ENCODE measurements around the gene SLC39A11.
"Not testable (repeated sequence)": the region's sequence is repeated elsewhere in the genome, so short reads cannot be mapped to it uniquely, and the experiment has no call there.

Gene SLC39A11

DNA sequence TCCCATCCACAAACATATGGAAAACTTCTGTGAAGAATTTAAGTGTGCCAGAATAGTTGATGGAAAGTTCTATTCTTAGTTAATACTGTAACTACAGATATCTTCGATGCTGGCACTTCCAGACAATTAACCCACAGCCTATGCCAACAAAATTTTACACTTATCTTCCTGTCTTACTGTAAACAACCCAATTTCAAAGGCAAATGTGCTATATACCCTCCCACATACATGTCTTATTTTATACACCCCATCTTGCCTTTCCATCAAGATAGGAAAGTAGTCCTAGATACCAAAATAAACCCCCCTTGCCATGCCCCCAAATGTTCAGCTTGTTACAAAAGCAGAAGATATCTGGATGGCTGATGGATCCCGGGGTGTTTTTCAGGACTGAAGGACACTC, 306.3 kb downstream of the SLC39A11 start:
- DNase-seq (ENCODE audit: low read depth in 2 of 2), result no peak

DNA sequence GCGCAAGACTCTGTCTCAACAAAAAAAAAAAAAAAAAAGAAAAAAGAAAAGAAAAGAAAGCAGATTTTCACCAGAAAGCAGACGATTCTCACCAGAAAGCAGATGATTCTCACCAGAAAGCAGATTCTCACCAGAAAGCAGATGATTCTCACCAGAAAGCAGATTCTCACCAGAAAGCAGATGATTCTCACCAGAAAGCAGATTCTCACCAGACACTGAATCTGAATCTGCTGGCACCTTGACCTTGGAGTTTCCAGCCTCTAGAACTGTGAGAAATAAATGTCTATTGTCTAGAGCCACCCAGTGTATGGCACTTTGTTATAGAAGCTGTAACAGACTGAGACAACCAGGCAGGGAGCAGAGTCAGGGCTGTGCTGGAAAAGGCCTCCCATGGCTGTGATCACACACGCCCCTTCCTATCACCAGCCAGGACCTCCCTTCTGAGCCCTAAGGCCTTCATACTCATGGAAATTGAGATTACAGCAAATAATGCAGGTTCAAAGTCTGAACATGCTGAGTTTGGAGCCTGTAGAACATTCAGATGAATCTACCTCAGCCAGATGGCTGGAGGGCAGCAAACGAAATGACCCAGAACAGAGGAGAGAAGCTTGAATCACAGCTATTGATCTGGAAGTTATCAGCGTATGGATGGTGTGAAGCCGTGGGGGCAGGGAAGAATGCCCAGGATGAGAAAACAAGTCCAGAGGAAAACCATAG, 309.3 kb downstream of the SLC39A11 start:
- DNase-seq (ENCODE audit: low read depth in 2 of 2), result no peak

DNA sequence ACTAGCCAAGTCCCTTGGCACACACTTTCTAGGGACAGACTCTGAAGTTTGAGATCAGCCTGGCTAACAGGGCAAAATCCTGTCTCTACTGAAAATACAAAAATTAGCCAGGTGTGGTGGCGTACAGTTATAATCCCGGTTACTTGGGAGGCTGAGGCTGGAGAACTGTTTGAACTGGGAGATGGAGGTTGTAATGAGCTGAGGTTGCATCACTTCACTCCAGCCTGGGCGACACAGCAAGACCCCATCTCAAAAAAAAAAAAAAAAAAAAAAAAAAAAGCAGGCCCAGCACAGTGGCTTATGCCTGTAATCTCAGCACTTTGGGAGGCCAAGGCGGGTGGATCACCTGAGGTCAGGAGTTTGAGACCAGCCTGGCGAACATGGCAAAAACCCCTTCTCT, 310.1 kb downstream of the SLC39A11 start:
- DNase-seq (ENCODE audit: low read depth in 2 of 2), result not testable (repeated sequence)

DNA sequence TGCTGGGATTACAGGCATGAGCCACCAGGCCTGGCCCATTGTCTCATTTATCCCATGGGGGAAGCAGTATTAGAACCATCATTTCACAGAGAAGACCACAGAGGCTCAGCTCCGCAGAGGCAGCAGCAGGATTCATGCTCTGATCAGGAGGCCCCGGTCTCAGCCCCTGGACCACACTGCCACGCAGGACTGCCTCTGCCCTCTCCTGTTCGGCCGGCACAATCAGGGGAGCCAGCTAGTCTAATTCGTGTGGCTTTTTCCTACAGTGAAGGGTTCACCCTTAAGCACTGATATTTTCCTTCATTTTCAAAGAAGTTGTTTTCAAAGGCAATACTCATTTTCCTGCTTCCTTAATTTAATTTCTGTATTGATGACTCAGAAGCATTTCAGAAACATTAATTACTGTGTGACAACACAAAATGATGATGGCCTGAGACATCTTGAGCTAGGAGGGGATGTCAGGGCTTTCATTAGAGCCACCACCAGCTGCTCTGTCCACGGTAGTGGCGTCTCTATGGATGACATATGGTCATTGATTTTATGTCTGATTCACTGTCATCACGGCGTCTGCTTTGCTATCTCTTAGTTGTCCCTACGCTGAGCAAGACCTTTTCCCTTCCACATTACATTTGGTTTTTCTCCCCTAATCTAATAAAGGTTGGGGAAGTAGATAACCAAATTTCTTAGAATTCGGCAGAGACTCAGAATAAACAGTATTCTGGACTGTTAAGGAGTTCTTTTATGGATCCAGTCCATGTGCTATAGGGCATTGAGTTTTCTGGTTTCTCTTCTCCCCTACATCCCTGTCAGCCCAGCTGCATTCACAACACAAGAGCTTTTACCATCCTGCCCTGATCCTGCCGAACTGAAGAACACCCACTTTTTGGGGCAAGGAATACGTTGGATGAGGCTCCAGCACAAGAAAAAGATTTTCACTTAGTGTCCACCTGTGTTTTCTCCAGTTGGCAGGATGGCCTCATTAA, 314.0 kb downstream of the SLC39A11 start:
- DNase-seq (ENCODE audit: low read depth in 2 of 2), result no peak

DNA sequence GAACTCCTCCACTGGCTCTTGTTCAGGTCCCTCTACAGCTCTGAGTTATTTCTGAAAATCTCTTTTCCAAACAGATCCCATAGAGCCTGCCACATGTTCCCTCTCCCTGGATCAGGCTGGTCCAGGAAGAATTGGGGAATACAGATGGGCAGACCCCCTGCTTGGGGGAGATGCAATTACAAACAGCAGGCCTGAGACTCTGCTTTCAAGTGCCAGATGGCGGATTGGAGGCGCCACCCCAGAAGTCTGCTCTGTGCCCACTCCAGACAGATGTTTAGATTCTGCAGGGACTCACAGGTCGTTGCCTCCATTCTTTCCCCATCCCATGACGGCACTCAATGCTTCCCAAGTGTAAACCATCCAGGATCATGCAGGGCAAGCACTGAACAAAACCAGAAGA, 316.6 kb downstream of the SLC39A11 start:
- DNase-seq (ENCODE audit: low read depth in 2 of 2), result no peak

DNA sequence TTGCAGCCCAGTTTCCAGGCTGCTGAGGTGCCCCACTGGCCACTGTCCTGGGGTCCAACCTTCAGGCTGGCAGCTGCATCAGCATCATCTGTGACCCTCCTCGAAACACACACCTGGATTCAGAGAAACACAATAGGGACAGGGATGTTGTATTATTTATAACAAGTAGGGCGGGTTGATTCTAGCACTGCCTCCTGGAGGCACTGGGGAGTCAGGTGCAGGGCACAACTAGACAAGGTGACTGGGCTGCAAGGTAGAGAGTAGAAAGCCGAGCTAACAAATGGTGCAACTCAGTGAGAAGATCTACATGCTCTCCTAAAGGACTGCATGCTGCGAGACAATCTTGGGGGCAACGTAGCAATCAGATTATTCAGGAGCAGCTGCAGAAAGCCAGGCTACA, 317.3 kb downstream of the SLC39A11 start:
- no peak for DNase-seq (ENCODE audit: low read depth in 2 of 2)

DNA sequence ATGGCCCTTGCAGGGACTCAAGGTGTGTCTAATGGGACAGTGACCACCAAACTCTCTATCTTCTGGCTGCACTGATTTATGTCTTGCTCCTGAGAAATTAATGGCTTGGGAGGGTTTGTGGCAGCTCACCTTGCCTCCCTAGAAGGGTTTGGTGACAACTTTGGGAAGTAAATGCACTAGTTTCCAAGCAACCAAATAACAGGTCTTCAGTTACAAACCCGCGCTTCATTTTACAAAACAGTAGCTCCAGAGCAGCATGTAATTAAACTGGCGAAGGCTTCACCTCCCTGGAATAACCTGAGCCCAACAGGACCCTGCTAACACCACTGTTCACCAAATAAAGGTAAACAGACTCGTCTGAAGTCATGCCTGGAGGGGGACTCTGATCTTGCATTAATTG, 318.3 kb downstream of the SLC39A11 start:
- DNase-seq (ENCODE audit: low read depth in 2 of 2), result no peak

DNA sequence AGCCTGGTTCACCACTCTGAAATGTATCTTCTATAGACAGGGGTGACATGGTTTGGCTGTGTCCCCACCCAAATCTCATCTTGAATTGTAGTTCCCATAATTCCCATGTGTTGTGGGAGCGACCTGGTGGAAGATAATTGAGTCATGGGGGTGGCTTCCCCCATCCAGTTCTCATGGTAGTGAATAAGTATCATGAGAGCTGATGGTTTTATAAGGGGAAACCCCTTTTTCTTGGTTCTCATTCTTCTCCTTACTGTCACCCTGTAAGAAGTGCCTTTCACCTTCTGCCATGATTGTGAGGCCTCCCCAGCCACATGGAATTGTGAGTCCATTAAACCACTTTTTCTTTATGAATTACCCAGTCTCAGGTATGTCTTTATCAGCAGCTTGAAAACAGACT, 319.3 kb downstream of the SLC39A11 start:
- not testable (repeated sequence) for DNase-seq (ENCODE audit: low read depth in 2 of 2)

DNA sequence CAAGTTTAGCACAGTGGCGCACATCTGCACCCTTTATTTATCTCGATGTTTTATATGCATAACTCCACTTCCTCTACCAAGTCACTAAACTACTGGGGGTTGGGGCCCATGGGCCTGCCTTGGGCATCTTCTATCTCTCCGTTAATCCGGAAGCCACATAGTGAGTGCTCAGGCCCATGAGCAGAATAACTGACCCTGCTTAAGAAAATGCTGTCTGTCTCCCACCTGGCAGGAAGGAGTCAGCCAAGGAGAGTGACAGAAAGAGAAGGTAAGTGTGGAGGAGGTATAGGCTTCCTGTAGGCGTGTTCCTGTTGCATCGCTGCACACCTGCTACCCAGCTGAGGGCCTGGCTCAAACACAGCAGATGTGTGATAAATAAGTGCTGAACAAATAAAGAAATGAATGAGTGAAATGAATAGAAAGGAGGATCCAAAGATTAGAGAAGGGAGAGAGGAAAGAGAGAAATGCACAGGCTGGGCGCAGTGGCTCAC, 320.1 kb downstream of the SLC39A11 start:
- DNase-seq (ENCODE audit: low read depth in 2 of 2), result no peak

DNA sequence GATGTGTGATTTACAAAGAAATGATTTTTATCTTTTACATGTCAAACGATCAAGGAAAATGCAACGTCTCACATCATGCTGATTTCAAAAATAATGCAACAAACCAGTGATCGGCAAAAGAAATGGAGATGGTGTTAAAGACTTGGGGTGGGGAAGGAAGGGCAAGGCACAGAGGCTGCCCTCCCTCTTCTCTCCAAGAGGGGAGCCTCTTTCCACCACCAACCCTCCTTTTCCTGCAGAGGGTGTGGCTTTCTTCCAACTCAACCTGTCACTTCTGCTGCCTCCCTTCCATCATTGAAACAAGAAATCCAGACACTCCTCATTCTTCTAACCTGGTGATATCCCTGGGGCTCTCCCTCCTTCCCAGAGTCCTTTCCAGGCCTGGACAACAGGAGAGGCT, 320.8 kb downstream of the SLC39A11 start:
- no peak for DNase-seq (ENCODE audit: low read depth in 2 of 2)

DNA sequence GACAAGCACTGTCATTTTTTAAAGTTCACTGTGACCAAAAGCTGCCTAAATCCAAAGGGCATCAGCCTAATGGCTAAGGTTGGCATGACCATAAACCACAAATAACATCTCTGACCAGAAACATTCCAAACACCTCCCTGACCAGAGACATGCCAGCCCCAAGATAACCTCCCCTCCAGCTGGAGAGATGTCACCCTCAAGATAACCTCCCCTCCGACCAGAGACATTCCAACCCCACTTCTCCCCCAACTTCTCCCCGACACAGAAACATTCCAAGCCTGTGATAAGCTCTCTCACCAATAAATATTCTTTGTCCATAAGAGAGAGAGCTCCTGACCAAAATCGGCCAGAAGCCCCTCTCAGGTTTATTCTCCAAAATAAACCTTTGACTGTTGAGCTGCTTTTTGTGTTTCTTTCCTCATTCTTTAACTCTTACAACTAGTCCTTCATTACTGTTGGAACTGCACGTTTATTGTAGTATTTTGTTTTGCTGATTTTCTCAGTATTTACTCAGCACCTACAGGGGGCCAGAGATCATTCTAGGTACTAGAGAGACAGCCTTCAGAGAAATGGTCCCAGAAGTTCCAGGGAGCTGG, 325.6 kb downstream of the SLC39A11 start:
- no peak for DNase-seq (ENCODE audit: low read depth in 2 of 2)

DNA sequence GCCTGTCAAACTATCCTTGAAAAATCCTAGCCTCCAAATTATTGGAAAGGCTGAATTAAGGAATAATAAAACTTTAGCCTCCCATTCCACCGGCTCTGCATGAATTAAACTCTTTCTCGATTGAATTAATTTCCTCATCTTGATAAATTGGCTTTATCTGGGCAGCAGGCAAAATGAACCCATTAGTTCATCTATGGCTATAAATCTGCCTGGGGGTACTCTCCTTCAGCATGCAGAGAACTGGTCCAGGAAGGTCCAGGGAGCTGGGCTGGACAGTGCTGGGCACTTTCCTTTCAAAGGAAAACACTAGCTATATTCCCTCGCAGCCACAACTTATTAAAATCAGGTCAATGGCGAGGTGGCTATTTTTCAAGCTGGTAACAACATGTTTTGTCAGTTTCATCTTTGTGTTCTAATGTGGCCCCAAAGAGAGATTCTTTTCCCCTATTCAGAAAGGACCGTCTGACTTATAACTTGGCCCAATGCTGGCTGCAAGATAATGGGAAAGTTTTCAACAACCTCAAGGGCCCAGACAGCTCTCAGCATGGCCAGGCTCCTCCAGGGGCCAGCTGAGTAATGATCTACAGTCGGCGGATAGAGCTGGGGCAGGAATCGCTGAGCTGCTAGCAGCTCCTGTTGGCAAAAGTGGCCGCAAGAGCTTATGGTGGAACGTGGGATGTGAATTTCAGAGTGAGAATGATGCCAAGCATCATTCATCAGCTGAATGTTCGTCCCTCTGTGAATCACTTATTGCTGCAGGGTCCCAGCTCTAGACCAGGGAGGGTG, 326.9 kb downstream of the SLC39A11 start:
- no peak for DNase-seq (ENCODE audit: low read depth in 2 of 2)

DNA sequence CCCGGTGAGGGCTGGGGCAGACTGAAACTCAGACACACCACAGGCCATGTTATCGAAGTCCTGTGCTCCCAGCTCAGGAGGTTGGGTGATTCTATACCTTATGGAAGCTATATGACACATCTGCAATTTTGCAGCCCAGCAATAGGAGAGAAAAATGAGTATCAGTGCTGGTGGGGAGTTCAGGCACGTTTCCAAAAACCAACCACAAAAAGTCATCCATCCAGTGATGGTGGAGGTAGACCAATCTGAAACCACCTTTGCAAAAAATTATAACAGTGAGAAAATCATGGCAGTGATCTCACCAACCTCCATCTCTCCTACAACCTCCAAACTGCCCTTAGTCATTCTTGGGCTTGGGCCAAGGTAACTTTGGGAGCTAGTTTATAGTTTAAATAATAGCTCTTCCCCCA, 327.9 kb downstream of the SLC39A11 start:
- DNase-seq (ENCODE audit: low read depth in 2 of 2), result no peak

DNA sequence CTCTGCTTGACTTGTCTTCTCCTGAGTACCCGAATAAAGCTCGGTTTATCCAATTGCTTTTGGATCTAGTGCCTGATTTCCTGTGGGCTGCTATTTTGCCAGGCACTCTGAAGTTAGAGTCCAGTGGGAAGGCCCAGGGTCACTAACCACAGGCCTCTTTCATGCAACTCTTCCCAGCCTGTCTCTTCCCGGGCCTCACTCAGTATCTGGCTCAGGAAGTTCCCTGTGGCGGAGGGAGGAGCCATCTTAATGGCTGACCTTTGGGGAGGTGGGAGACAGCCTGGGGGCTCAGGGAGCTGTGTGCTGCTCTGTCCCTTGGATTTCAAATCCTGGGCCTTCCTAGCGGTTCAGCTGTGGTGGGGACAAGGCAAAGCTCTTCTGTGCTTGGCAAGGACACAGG, 328.5 kb downstream of the SLC39A11 start:
- DNase-seq (ENCODE audit: low read depth in 2 of 2), result no peak

DNA sequence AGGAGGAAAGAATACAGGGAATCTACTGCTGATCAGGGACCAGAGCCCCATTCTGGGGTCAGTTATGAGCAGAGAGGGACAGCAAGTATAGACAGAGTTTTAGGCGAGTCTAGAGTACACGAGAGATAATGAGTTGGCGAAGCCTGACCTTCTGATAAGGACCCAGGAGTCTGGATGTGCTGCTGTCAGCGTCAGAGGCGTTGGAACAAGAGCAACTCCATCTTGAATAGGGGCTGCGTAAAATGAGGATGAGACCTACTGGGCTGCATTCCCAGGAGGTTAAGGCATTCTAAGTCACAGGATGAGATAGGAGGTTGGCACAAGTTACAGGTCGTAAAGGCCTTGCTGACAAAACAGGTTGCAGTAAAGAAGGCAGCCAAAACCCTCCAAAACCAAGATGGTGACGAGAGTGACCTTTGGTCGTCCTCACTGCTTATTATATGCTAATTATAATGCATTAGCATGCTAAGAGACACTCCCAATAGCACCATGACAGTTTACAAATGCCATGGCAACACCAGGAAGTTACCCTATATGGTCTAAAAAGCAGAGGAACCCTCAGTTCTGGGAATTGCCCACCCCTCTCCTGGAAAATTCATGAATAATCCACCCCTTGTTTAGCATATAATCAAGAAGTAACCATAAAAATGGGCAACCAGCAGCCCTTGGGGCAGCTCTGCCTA, 330.5 kb downstream of the SLC39A11 start:
- not testable (repeated sequence) for DNase-seq (ENCODE audit: low read depth in 2 of 2)

DNA sequence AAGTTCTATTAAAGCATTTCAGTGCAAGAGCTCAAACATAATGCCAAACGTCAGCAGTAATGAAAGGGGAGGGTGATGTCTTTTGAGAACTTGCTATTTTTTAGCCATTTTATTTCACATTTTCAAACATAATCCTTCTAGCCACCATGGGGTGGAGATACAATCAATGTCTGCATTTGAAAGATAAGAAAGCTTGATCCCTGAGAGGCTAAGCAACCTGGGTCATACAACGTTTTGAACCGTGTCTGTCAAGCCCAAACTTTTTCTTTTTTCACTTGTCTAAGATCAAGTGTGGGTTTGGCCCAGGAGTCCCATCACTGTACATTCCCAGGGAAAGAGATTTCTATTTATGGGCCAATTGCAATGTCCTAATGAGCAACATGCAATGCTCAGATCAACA, 331.1 kb downstream of the SLC39A11 start:
- no peak for DNase-seq (ENCODE audit: low read depth in 2 of 2)

DNA sequence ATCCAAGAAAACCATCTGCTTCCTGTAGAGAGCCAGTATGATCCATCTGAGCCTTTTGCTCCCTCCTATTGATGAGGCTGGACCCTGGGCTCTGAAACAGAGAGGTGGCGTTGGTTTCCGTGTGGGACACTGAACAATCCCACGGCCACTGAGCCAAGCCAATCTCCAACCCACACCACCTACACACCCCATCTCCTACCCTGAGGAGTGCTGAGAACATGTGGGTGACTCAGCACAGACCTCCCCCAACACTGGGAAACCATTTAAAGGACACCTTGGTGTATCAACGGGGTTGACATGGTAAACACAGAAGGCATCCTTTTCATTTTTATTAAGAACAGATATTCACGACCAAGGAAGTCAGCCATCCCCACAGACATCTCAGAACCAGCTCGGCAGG, 332.1 kb downstream of the SLC39A11 start:
- DNase-seq (ENCODE audit: low read depth in 2 of 2), result no peak

DNA sequence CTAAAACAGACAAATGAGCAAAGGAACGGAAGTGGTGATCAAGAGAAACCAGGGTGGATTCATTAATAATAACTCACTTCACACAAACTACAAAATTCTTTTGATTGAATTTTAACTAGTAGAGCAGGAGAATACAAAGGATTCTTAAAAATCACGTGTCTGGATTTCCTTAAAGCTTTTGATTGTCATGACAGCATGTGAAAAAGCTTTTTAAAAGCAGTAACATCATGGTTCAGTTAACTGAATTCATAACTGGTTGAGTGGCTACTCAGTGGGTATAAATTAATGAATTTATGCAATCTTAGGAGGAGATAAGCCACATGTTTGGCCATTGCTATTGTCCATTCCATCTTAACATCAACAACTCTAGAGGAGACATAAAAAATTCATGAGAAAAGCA, 333.2 kb downstream of the SLC39A11 start:
- DNase-seq (ENCODE audit: low read depth in 2 of 2), result no peak

DNA sequence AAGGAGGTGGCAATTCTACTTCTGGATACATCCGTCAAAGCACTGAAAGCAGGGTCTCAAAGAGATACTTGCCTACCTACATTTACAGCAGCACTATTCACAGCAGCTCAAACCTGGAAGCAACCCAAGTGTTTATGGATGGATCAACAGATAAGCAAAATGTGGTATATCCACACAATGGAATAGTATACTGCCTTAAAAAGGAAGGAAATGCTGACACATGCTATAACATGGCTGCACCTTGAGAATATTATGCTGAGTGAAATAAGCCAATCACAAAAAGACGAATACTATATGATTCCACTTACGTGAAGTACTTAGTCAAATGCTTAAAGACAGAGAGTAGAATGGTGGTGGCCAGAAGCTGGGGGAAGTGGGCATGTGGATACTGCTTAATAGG, 336.2 kb downstream of the SLC39A11 start:
- no peak for DNase-seq (ENCODE audit: low read depth in 2 of 2)

DNA sequence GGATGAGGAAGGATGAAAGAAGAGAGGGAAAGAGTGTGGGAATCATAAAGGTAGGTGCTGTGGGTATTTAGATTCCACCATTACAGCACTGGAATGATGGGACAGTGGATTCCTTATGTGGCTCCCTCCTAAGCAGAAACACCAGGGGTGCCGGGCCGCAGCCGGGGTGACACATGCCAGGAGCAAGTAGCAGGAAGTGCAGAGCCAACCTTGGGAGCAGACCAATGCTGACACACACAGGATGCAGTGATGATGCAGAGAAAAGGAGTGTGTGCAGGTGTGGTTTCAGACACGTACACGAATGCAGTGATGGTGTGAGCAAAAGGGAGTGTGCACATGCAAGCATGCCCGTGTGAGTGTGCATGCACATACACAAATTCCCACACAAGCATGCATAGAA, 338.0 kb downstream of the SLC39A11 start:
- DNase-seq (ENCODE audit: low read depth in 2 of 2), result no peak

DNA sequence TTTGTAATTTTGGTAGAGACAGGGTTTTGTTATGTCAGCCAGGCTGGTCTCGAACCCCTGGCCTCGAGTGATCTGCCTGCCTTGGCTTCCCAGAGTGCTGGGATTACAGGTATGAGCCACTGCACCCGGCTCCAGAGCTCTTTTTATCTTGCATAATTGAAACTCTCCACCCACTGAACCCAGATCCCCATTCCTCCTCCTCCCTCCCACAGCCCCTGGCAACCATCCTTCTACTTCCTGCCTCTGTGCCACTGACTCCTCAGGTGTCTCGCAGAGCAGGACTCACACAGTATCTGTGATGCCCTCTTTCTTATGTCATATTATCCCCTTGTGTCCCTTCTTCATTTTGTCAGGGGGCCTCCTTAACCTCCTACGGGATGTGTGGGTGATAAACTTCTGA, 340.7 kb downstream of the SLC39A11 start:
- DNase-seq (ENCODE audit: low read depth in 2 of 2), result no peak

Measured in stimulated activated CD8-positive, alpha-beta memory T cell treated with anti-CD3 and anti-CD28 coated beads, Interleukin-2, amount 100 ng/mL, for 48 hours (primary cell).